HG02981 (cell line): Measurements from ENCODE around the gene CCN6.

Source experiments
- ATAC-seq: cut with Tn5 transposase; IDR thresholded peaks from one replicate; pipeline ENCODE4 v1.9.1; 2021; ENCODE audit warnings: mild to moderate bottlenecking, moderate library complexity; ENCODE audit not compliant: unreplicated experiment

CCN6 gene

GRCh38 chr6:112109262-112109661 is 55.4 kb downstream of the CCN6 start:
- ATAC-seq = no peak

GRCh38 chr6:112113431-112113830 is 59.5 kb downstream of the CCN6 start:
- ATAC-seq = no peak

- ATAC-seq = no peak
Measured at GRCh38 chr6:112113918-112114317, 60.0 kb downstream of the CCN6 start.

GRCh38 chr6:112114577-112115223 is 60.8 kb downstream of the CCN6 start:
- ATAC-seq = no peak

GRCh38 chr6:112116221-112116620 is 62.3 kb downstream of the CCN6 start:
- ATAC-seq = no peak

- ATAC-seq = no peak
Measured at GRCh38 chr6:112117554-112117953, 63.6 kb downstream of the CCN6 start.

GRCh38 chr6:112118034-112118433 is 64.1 kb downstream of the CCN6 start:
- no peak for ATAC-seq
